ENCODE measurements around the gene FGF18. TPM values are rescaled to one million over a fixed set of nuclear protein-coding genes. Genes with fewer than 3 reads are reported as not detected.
"Not testable (repeated sequence)": the region's sequence is repeated elsewhere in the genome, so short reads cannot be mapped to it uniquely, and the experiment has no call there.

Gene FGF18
- total and polyA plus RNA-seq, 4 donors = 1.8 to 3.4 (median 2.5) TPM

DNA sequence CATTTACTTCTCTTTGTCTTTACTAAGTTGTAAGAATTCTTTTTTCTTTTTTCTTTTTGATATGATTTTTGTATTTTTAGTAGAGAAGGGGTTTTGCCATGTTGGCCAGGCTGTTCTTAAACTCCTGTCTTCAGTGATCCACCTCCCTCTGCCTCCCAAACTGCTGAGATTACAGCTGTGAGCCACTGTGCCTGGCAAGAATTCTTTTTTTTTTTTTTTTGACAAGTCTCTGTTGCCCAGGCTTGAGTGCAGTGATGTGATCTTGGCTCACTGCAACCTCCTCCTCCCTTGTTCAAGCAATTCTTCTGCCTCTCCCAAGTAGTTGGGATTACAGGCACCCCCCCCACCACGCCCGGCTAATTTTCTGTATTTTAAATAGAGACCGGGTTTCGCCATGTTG is 21.8 kb upstream of the FGF18 start:
- DNase-seq (no peak), ATAC-seq (ENCODE audit: insufficient read depth, low FRiP score) (no peak)
- Histone ChIP-seq H3K36me3 (ENCODE audit: control insufficient read depth in 4 of 4, insufficient read depth in 4 of 4, low read length in 4 of 4) (peaks cover 39 to 53% (median 48%) of the 10 kb centered on the region in 4 donors), H3K9me3 (ENCODE audit: control insufficient read depth in 4 of 4, insufficient read depth in 3 of 4, low read length in 3 of 4) (no peaks in the 10 kb centered on the region), H3K9ac (ENCODE audit: insufficient read depth in 1 of 2, low read length in 2 of 2) (no peak overlapping the region), H3K27me3 (ENCODE audit: control insufficient read depth in 3 of 3, insufficient read depth in 3 of 3, low read length in 2 of 3) (no peaks in the 10 kb centered on the region), H3K4me1 (ENCODE audit: control insufficient read depth in 5 of 5, insufficient read depth in 5 of 5, low read length in 5 of 5) (no peaks in the 10 kb centered on the region), H3K4me3 (no peak overlapping the region), H3K27ac (ENCODE audit: low read depth in 1 of 2, low read length in 1 of 2) (no peak overlapping the region)
- WGBS, 2 donors = 94 to 96% methylated on average over 4 of the region's 4 CpGs
- TF ChIP-seq, protein P1, sequence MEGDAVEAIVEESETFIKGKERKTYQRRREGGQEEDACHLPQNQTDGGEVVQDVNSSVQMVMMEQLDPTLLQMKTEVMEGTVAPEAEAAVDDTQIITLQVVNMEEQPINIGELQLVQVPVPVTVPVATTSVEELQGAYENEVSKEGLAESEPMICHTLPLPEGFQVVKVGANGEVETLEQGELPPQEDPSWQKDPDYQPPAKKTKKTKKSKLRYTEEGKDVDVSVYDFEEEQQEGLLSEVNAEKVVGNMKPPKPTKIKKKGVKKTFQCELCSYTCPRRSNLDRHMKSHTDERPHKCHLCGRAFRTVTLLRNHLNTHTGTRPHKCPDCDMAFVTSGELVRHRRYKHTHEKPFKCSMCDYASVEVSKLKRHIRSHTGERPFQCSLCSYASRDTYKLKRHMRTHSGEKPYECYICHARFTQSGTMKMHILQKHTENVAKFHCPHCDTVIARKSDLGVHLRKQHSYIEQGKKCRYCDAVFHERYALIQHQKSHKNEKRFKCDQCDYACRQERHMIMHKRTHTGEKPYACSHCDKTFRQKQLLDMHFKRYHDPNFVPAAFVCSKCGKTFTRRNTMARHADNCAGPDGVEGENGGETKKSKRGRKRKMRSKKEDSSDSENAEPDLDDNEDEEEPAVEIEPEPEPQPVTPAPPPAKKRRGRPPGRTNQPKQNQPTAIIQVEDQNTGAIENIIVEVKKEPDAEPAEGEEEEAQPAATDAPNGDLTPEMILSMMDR (IDR thresholded peaks at IDR 0.05; ENCODE audit: control extremely low read depth, extremely low read depth) = no peak

DNA sequence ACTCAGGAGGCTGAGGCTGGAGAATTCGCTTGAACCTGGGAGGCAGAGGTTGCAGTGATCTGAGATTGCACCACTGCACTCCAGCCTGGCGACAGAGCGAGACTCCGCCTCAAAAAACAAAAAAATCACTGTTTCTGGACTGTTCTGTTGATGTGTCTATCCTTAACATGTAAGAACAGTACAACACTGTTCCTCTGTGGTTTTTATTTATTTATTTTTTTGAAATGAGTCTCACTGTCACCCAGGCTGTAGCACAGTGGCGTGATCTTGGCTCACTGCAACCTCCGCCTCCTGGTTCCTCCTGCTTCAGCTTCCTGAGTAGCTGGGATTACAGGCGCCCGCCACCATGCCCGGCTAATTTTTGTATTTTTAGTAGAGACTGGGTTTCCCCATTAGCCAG is 20.8 kb upstream of the FGF18 start:
- H3K4me1 ChIP-seq (ENCODE audit: control insufficient read depth in 5 of 5, insufficient read depth in 5 of 5, low read length in 5 of 5); H3K27me3 ChIP-seq (ENCODE audit: control insufficient read depth in 3 of 3, insufficient read depth in 3 of 3, low read length in 2 of 3); H3K4me3 ChIP-seq; ATAC-seq (ENCODE audit: insufficient read depth, low FRiP score); H3K9ac ChIP-seq (ENCODE audit: insufficient read depth in 1 of 2, low read length in 2 of 2); DNase-seq; H3K9me3 ChIP-seq (ENCODE audit: control insufficient read depth in 4 of 4, insufficient read depth in 3 of 4, low read length in 3 of 4); H3K27ac ChIP-seq (ENCODE audit: low read depth in 1 of 2, low read length in 1 of 2): not testable (repeated sequence)
- 69 to 90% methylated on average over 9 of the region's 9 CpGs for WGBS, 2 donors
- H3K36me3 ChIP-seq (ENCODE audit: control insufficient read depth in 4 of 4, insufficient read depth in 4 of 4, low read length in 4 of 4) = peaks cover 39 to 47% (median 42%) of the 10 kb centered on the region in 4 donors

DNA sequence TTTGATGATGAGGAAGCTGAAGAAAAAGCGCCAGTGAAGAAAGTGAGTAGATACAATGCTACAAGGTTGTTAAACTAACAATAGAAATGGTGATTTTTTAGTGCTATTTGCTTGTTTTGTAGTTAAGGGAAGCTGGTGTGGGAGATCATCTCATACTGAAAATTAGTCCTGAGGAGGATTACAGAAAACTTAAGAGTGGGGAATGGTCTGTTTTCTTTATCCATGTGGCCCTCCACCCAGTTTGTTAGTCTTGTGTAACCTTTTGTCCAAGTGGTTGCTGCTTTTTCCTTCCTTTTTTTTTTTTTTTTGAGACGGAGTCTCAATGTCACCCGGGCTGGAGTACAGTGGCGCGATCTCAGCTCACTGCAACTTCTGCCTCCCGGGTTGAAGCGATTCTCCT is 19.3 kb upstream of the FGF18 start:
- TF ChIP-seq, protein P1 (IDR thresholded peaks at IDR 0.05; ENCODE audit: control extremely low read depth, extremely low read depth) = no peak
- ATAC-seq (ENCODE audit: insufficient read depth, low FRiP score) (no peak), DNase-seq (no peak)
- Histone ChIP-seq H3K4me3 (no peak overlapping the region), H3K9ac (ENCODE audit: insufficient read depth in 1 of 2, low read length in 2 of 2) (no peak overlapping the region), H3K9me3 (ENCODE audit: control insufficient read depth in 4 of 4, insufficient read depth in 3 of 4, low read length in 3 of 4) (no peaks in the 10 kb centered on the region), H3K27ac (ENCODE audit: low read depth in 1 of 2, low read length in 1 of 2) (no peak overlapping the region), H3K36me3 (ENCODE audit: control insufficient read depth in 4 of 4, insufficient read depth in 4 of 4, low read length in 4 of 4) (peaks cover 30 to 40% (median 33%) of the 10 kb centered on the region in 4 donors), H3K27me3 (ENCODE audit: control insufficient read depth in 3 of 3, insufficient read depth in 3 of 3, low read length in 2 of 3) (no peaks in the 10 kb centered on the region), H3K4me1 (ENCODE audit: control insufficient read depth in 5 of 5, insufficient read depth in 5 of 5, low read length in 5 of 5) (no peaks in the 10 kb centered on the region)
- WGBS, 2 donors = 51 to 70% methylated on average over 7 of the region's 7 CpGs

DNA sequence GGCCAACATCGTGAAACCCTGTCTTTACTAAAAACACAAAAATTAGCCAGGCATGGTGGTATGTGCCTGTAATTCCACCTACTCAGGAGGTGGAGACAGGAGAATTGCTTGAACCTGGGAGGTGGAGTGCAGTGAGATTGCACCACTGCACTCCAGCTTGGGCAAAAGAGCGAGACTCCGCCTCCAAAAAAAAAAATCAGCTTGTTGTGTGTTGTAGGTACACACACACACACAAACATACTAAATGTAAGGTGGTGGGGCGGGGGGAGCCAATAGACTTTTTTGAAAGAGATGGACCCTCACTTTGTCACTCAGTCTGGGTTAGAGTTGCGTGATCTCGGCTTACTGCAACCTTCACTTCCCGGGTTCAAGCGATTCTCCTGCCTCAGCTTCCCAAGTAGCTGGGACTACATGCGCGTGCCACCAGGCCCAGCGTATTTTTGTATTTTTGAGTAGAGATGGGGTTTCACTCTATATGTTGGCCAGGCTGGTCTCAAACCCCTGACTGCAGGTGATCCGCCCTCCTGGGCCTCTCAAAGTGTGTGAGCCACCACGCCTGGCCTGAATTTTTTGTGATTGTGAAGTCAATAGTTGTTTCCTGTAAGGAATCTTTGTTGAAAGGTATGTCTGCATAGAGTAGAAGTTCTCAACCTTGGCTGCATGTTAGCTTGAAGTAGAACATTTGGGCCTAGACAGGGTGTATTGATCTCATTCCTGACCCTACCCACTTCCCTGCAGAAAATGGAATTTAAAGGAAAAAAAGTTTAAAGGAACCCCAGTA is 18.1 kb upstream of the FGF18 start:
- Histone ChIP-seq H3K27ac (ENCODE audit: low read depth in 1 of 2, low read length in 1 of 2) (no peak overlapping the region), H3K9ac (ENCODE audit: insufficient read depth in 1 of 2, low read length in 2 of 2) (no peak overlapping the region), H3K4me1 (ENCODE audit: control insufficient read depth in 5 of 5, insufficient read depth in 5 of 5, low read length in 5 of 5) (no peaks in the 10 kb centered on the region), H3K4me3 (no peak overlapping the region), H3K36me3 (ENCODE audit: control insufficient read depth in 4 of 4, insufficient read depth in 4 of 4, low read length in 4 of 4) (peaks cover 26 to 45% (median 29%) of the 10 kb centered on the region in 4 donors), H3K9me3 (ENCODE audit: control insufficient read depth in 4 of 4, insufficient read depth in 3 of 4, low read length in 3 of 4) (no peaks in the 10 kb centered on the region), H3K27me3 (ENCODE audit: control insufficient read depth in 3 of 3, insufficient read depth in 3 of 3, low read length in 2 of 3) (no peaks in the 10 kb centered on the region)
- ATAC-seq (ENCODE audit: insufficient read depth, low FRiP score) (no peak), DNase-seq (no peak)
- WGBS, 2 donors = 97 to 98% methylated on average over 13 of the region's 13 CpGs
- TF ChIP-seq, protein P1 (IDR thresholded peaks at IDR 0.05; ENCODE audit: control extremely low read depth, extremely low read depth) = no peak

DNA sequence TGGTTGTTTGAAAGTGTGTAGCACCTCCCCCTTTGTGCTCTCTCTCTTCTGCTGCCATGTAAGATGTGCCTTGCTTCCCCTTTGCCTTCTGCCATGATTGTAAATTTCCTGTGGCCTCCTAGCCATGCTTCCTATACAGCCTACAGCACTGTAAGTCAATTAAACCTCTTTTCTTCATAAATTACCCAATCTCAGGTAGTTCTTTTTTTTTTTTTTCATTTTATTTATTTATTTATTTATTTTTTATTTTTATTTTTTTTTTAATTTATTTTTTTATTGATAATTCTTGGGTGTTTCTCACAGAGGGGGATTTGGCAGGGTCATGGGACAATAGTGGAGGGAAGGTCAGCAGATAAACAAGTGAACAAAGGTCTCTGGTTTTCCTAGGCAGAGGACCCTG is 16.7 kb upstream of the FGF18 start:
- not testable (repeated sequence) for H3K9ac ChIP-seq (ENCODE audit: insufficient read depth in 1 of 2, low read length in 2 of 2); DNase-seq; ATAC-seq (ENCODE audit: insufficient read depth, low FRiP score); H3K4me1 ChIP-seq (ENCODE audit: control insufficient read depth in 5 of 5, insufficient read depth in 5 of 5, low read length in 5 of 5); H3K27me3 ChIP-seq (ENCODE audit: control insufficient read depth in 3 of 3, insufficient read depth in 3 of 3, low read length in 2 of 3); H3K9me3 ChIP-seq (ENCODE audit: control insufficient read depth in 4 of 4, insufficient read depth in 3 of 4, low read length in 3 of 4); H3K4me3 ChIP-seq; H3K27ac ChIP-seq (ENCODE audit: low read depth in 1 of 2, low read length in 1 of 2)
- H3K36me3 ChIP-seq (ENCODE audit: control insufficient read depth in 4 of 4, insufficient read depth in 4 of 4, low read length in 4 of 4) = peaks cover 21 to 47% (median 27%) of the 10 kb centered on the region in 4 donors

All from lung (tissue), 12 donors.